A549 (cell line): ENCODE measurements around the gene CMC2. TPM values are rescaled to one million over a fixed set of nuclear protein-coding genes. Genes with fewer than 3 reads are reported as not detected.

Experiments
- ATAC-seq, 2 experiments: fragments of 200-7000 bp in 1 of 2; fragments of >200 bp in 1 of 2; cut with Nextera tagmentation in 1 of 2; cut with Tn5 transposase in 1 of 2; 3 replicates each; pipeline versions ENCODE4 v1.8.0 to v1.9.1; 2018 to 2020; ENCODE audit warnings: mild to moderate bottlenecking in 1 of 2, moderate library complexity in 1 of 2
- CTCF ChIA-PET: fragments of 300-600 bp; sonication (Branson Sonifier 250); formaldehyde crosslinking; extraction: SDS; loops from one replicate; lab custom pipeline; 2021; ENCODE audit warnings: antibody characterized with exemption, inconsistent platforms; lab: Yijun Ruan, JAX
- POLR2A ChIA-PET: fragments of 350-600 bp; formaldehyde crosslinking; extraction: SDS; loops from one replicate; lab custom pipeline; 2021; ENCODE audit warnings: antibody characterized with exemption, inconsistent platforms; lab: Yijun Ruan, JAX
- DNase-seq, 2 experiments: peaks; one replicate each; pipeline versions ENCODE4 v3.0.0 to v3.0.0-alpha.2; 2011 to 2016; ENCODE audit warnings: low read depth in 1 of 2, low spot score in 1 of 2
- FAIRE-seq: peaks from 2 replicates; lab custom pipeline; 2011; peaks lifted over from hg19 to GRCh38; lab: Jason Lieb, UNC
- H3K27ac ChIP-seq, 2 experiments: fragments of >200 bp; sonication (Bioruptor Twin); formaldehyde crosslinking; 3 replicates each; pipeline ENCODE4 v1.5.1; 2016 to 2017
- H3K4me1 ChIP-seq: fragments of >200 bp; sonication (Bioruptor Twin); formaldehyde crosslinking; 3 replicates; pipeline ENCODE4 v1.6.1; 2016
- H3K4me2 ChIP-seq: fragments of >200 bp; sonication (Bioruptor Twin); formaldehyde crosslinking; 3 replicates; pipeline ENCODE4 v1.6.1; 2016
- H3K4me3 ChIP-seq: fragments of >200 bp; sonication (Bioruptor Twin); formaldehyde crosslinking; 3 replicates; pipeline ENCODE4 v1.5.1; 2016
- H3K9me3 ChIP-seq: fragments of >200 bp; sonication (Bioruptor Twin); formaldehyde crosslinking; 3 replicates; pipeline ENCODE4 v1.6.1; 2016
- CBX2 ChIP-seq: fragments of 200-600 bp; sonication (generic); IDR thresholded peaks from 2 replicates; pipeline ENCODE4 v1.6.1; 2016; ENCODE audit warnings: low read depth, mild to moderate bottlenecking, borderline replicate concordance
- CTCF ChIP-seq: fragments of >200 bp; sonication (Bioruptor Twin); formaldehyde crosslinking; IDR thresholded peaks from 3 replicates; pipeline ENCODE4 v1.5.1; 2016
- ESRRA ChIP-seq: fragments of 150-350 bp; IDR thresholded peaks from 2 replicates; pipeline ENCODE4 v1.6.1; 2014; ENCODE audit warnings: mild to moderate bottlenecking, low read length, borderline replicate concordance
- FOSL2 ChIP-seq, 2 experiments: fragments of 450-650 bp in 1 of 2; fragments of >200 bp in 1 of 2; sonication (Bioruptor Twin) in 1 of 2; formaldehyde crosslinking; IDR thresholded peaks; 2 replicates each; pipeline versions ENCODE4 v1.5.0 to v1.6.1; 2016 to 2020; ENCODE audit warnings: mild to moderate bottlenecking in 1 of 2, moderate library complexity in 1 of 2
- FOXS1 ChIP-seq: fragments of 250-450 bp; sonication (Bioruptor Pico); IDR thresholded peaks from 2 replicates; pipeline ENCODE4 v1.5.0; 2020; ENCODE audit warnings: mild to moderate bottlenecking, moderate library complexity
- HDAC2 ChIP-seq: fragments of 200-600 bp; sonication (generic); IDR thresholded peaks from 2 replicates; pipeline ENCODE4 v1.6.1; 2016
- KDM1A ChIP-seq: fragments of 200-600 bp; sonication (generic); IDR thresholded peaks from 2 replicates; pipeline ENCODE4 v1.6.1; 2016; ENCODE audit warnings: low read depth, mild to moderate bottlenecking
- MAX ChIP-seq: IDR thresholded peaks from 2 replicates; pipeline ENCODE4 v1.6.1; 2012
- NR3C1 ChIP-seq: fragments of >200 bp; sonication (Bioruptor Twin); formaldehyde crosslinking; IDR thresholded peaks from 3 replicates; pipeline ENCODE4 v1.6.1; 2017
- POLR2AphosphoS2 ChIP-seq: conservative IDR thresholded peaks from 2 replicates; pipeline ENCODE4 v1.6.1; 2012; ENCODE audit warnings: low read length, improper control_type of control experiment, inconsistent platforms
- RCOR1 ChIP-seq: fragments of 150-350 bp; IDR thresholded peaks from 2 replicates; pipeline ENCODE4 v1.6.1; 2014; ENCODE audit warnings: antibody characterized with exemption, low read length, low read depth
- REST ChIP-seq: fragments of 200-600 bp; sonication (generic); IDR thresholded peaks from 2 replicates; pipeline ENCODE4 v1.6.1; 2016; ENCODE audit warnings: antibody characterized with exemption, mild to moderate bottlenecking, moderate library complexity
- USF2 ChIP-seq: fragments of 450-650 bp; IDR thresholded peaks from 2 replicates; pipeline ENCODE4 v1.6.1; 2014; ENCODE audit warnings: antibody characterized with exemption
- ZC3H11A ChIP-seq: fragments of 450-650 bp; IDR thresholded peaks from 2 replicates; pipeline ENCODE4 v1.6.1; 2014; ENCODE audit warnings: antibody characterized with exemption, mild to moderate bottlenecking
- WGBS: methylation state at CpG from one replicate; pipeline ENCODE4 v1.1.6; 2017; ENCODE audit errors: missing lambda C conversion rate; 5-methylcytosine and 5-hydroxymethylcytosine counted together
- polyA plus RNA-seq, 4 experiments: library from polyadenylated mRNA; depleted of rRNA in 3 of 4; stranded (reverse); fragments of >200 nt; fragmentation: RNase III in 1 of 4; extraction: RNeasy Plus Mini Kit Qiagen cat#74134 plus additional on column Dnase treatment in 1 of 4; gene quantifications; 2 replicates in 3 of 4; 3 replicates in 1 of 4; pipeline ENCODE4 v1.2.3, GENCODE V29; 2011 to 2017

CMC2 gene
- polyA plus RNA-seq, 2 of the 4 experiments (the other 2 are of a cell fraction): 143 to 207 TPM

GRCh38 chr16:80974649-80975376 is 31.9 kb downstream of the CMC2 start (continued):
- TF ChIP-seq REST: no peak
- no peak for TF ChIP-seq FOXS1 (CRISPR knock-in tag)

- 64% methylated on average over 4 of the region's 4 CpGs for WGBS
- Histone ChIP-seq H3K9me3 (no peaks in the 10 kb centered on the region), H3K4me1 (peaks cover 20% of the 10 kb centered on the region), H3K4me2 (no peak overlapping the region), H3K27ac (no peak overlapping the region)
- CTCF ChIA-PET: interaction anchor here (0.6 to 2.0 kb wide), 11 partner anchors 9 to 50 kb away, joined by 3 to 9 read pairs (median 5); no protein-coding TSS in a partner anchor
- POLR2A ChIA-PET: no interaction called here
- TF ChIP-seq ESRRA (no peak), USF2 (no peak), RCOR1 (no peak), CTCF (no peak), FOSL2 (IDR thresholded peaks at IDR 0.05) (no peak), FOSL2 (CRISPR knock-in tag; IDR thresholded peaks at IDR 0.05) (no peak), MAX (no peak), HDAC2 (no peak), KDM1A (no peak), CBX2 (no peak)
- TF ChIP-seq, all 56 proteins: peak for 0
- DNase-seq (no peak), FAIRE-seq (no peak), ATAC-seq (no peak)
- no peak overlapping the region for H3K4me3 ChIP-seq
These were observed 32.7 kb downstream of the CMC2 start for GRCh38 chr16:80973991-80974390.

GRCh38 chr16:80972611-80973010 is 34.1 kb downstream of the CMC2 start:
- Histone ChIP-seq H3K9me3 (no peaks in the 10 kb centered on the region), H3K27ac (no peak overlapping the region), H3K4me1 (peaks cover 25% of the 10 kb centered on the region), H3K4me2 (no peak overlapping the region), H3K4me3 (no peak overlapping the region)
- DNase-seq: no peak
- ATAC-seq: no peak
- WGBS: 95% methylated on average over 4 of the region's 4 CpGs
- CTCF ChIA-PET: interaction anchor here (0.7 to 1.5 kb wide), 5 partner anchors 11 to 32 kb away, joined by 3 to 5 read pairs (median 3); no protein-coding TSS in a partner anchor
- no peak for FAIRE-seq
- TF ChIP-seq KDM1A: no peak
- TF ChIP-seq NR3C1: no peak
- no peak for TF ChIP-seq ZC3H11A
- TF ChIP-seq CBX2: no peak
- TF ChIP-seq POLR2AphosphoS2: no peak
- no peak for TF ChIP-seq HDAC2
- TF ChIP-seq MAX: no peak
- TF ChIP-seq, all 56 proteins: peak for 0
- POLR2A ChIA-PET: no interaction called here
